T-cell (primary cell): Measurements from ENCODE around the gene ERC2. TPM values are rescaled to one million over a fixed set of nuclear protein-coding genes. Genes with fewer than 3 reads are reported as not detected.

ENCODE experiments used
- ATAC-seq, 4 experiments: fragments of 200-7000 bp in 3 of 4; fragments of 150-1000 bp in 1 of 4; cut with Tn5 transposase; replicated peaks in 1 of 4; 1 replicate in 3 of 4; 2 replicates in 1 of 4; pipeline ENCODE4 v1.10.0; 2021; ENCODE audit warnings: moderate library complexity in 3 of 4, mild to moderate bottlenecking in 2 of 4, moderate number of reproducible peaks in 1 of 4
- CTCF ChIA-PET, 2 donors: fragments of 300-600 bp; sonication (Branson Sonifier 250); formaldehyde crosslinking; loops; one replicate each; lab custom pipeline; 2022; ENCODE audit warnings: antibody characterized with exemption in 2 of 2; lab: Charles Lee
- POLR2A ChIA-PET, 2 donors: fragments of 300-600 bp; sonication (Branson Sonifier 250); formaldehyde crosslinking; loops; one replicate each; lab custom pipeline; 2022; ENCODE audit warnings: antibody characterized with exemption in 2 of 2; lab: Charles Lee
- DNase-seq, 35 experiments: peaks; one replicate each; pipeline versions ENCODE4 v3.0.0 to v3.0.0-alpha.2; 2013 to 2023
- H3K27ac ChIP-seq: one replicate; pipeline ENCODE4 v1.5.1; 2013; ENCODE audit warnings: low read length
- H3K27me3 ChIP-seq, 2 experiments: replicated peaks in 1 of 2; 1 replicate in 1 of 2; 2 replicates in 1 of 2; pipeline versions ENCODE4 v1.6.1 to v1.7.0; 2013; ENCODE audit warnings: low read length in 1 of 2, mixed read lengths in 1 of 2; ENCODE audit not compliant: control insufficient read depth in 2 of 2, insufficient read depth in 2 of 2; ENCODE audit errors: extremely low read depth in 1 of 2
- H3K36me3 ChIP-seq, 2 donors: 1 replicate in 1 of 2; 2 replicates in 1 of 2; pipeline versions ENCODE4 v1.6.1 to v1.7.0; 2013; ENCODE audit warnings: low read length in 1 of 2; ENCODE audit not compliant: control insufficient read depth in 2 of 2, insufficient read depth in 1 of 2; ENCODE audit errors: extremely low read depth in 1 of 2
- H3K4me1 ChIP-seq, 2 experiments: 1 replicate in 1 of 2; 2 replicates in 1 of 2; pipeline versions ENCODE4 v1.6.1 to v1.7.0; 2013; ENCODE audit warnings: low read length in 2 of 2, mixed read lengths in 1 of 2; ENCODE audit not compliant: insufficient read depth in 2 of 2, control insufficient read depth in 1 of 2; ENCODE audit errors: extremely low read depth in 1 of 2
- H3K4me3 ChIP-seq, 2 donors: 1 replicate in 1 of 2; 2 replicates in 1 of 2; pipeline versions ENCODE4 v1.5.1 to v1.7.0; 2013; ENCODE audit warnings: mild to moderate bottlenecking in 2 of 2, low read length in 1 of 2, moderate library complexity in 1 of 2; ENCODE audit not compliant: control insufficient read depth in 1 of 2; ENCODE audit errors: extremely low read depth in 1 of 2
- H3K9me3 ChIP-seq: 2 replicates; pipeline ENCODE4 v1.7.0; 2013
- H3K27ac Mint-ChIP-seq, 2 donors: one replicate each; pipeline ENCODE4 v1.8.0; 2020 to 2021; ENCODE audit warnings: mild to moderate bottlenecking in 2 of 2, mixed read lengths in 2 of 2
- H3K27me3 Mint-ChIP-seq, 2 donors: one replicate each; pipeline ENCODE4 v1.8.0; 2021 to 2022; ENCODE audit warnings: mixed read lengths in 2 of 2
- H3K36me3 Mint-ChIP-seq: one replicate; pipeline ENCODE4 v1.8.0; 2021; ENCODE audit warnings: mixed read lengths
- H3K4me1 Mint-ChIP-seq, 3 donors: one replicate each; pipeline ENCODE4 v1.8.0; 2020 to 2022; ENCODE audit warnings: mixed read lengths in 3 of 3, mild to moderate bottlenecking in 1 of 3
- H3K4me3 Mint-ChIP-seq, 3 donors: one replicate each; pipeline ENCODE4 v1.8.0; 2020 to 2022; ENCODE audit warnings: mild to moderate bottlenecking in 3 of 3, mixed read lengths in 3 of 3, moderate library complexity in 3 of 3
- H3K9me3 Mint-ChIP-seq, 3 donors: one replicate each; pipeline ENCODE4 v1.8.0; 2020 to 2022; ENCODE audit warnings: mixed read lengths in 3 of 3
- WGBS: methylation state at CpG from one replicate; pipeline ENCODE4 v1.1.5; 2013; ENCODE audit warnings: missing lambda C conversion rate; ENCODE audit not compliant: insufficient coverage; 5-methylcytosine and 5-hydroxymethylcytosine counted together
- total RNA-seq, 35 experiments: library from RNA in 6 of 35; stranded (reverse) in 6 of 35; fragments of 120-200 nt in 1 of 35; gene quantifications; one replicate each; pipeline versions ENCODE4 v1.2.1 to v1.2.4 and lab custom pipeline; 2013 to 2026

Gene ERC2
- total RNA-seq, 5 donors from 2014 or later (not counting 1 experiment from before 2014, with no cell fraction given), result not detected

- Mint-ChIP-seq H3K9me3 (no peaks in the 10 kb centered on the region), H3K36me3 (no peaks in the 10 kb centered on the region), H3K4me1 (no peaks in the 10 kb centered on the region), H3K27me3 (peaks cover 0 to 3% of the 10 kb centered on the region in 2 donors), H3K27ac (no peak overlapping the region), H3K4me3 (no peak overlapping the region)
- H3K9me3 ChIP-seq, result no peaks in the 10 kb centered on the region
- H3K4me3 ChIP-seq, result no peak overlapping the region
- no peaks in the 10 kb centered on the region for H3K36me3 ChIP-seq
- H3K27ac ChIP-seq, result no peak overlapping the region
- DNase-seq (no peak), ATAC-seq (no peak)
- 88% methylated on average over 1 of the region's 2 CpGs for WGBS
- ChIA-PET POLR2A (no interaction called here), CTCF (no interaction called here)
- H3K4me1 ChIP-seq, result no peaks in the 10 kb centered on the region
- no peaks in the 10 kb centered on the region for H3K27me3 ChIP-seq
Measured at GRCh38 chr3:55942868-55943267, 525.4 kb downstream of the ERC2 start.

GRCh38 chr3:55939287-55939686 is 529.0 kb downstream of the ERC2 start:
- no CpG with 5 or more reads among the region's 1 CpG for WGBS
- Mint-ChIP-seq H3K27ac (no peak overlapping the region), H3K9me3 (no peaks in the 10 kb centered on the region), H3K4me3 (no peak overlapping the region), H3K4me1 (no peaks in the 10 kb centered on the region), H3K36me3 (no peaks in the 10 kb centered on the region), H3K27me3 (no peaks in the 10 kb centered on the region)
- DNase-seq (no peak), ATAC-seq (no peak)
- ChIA-PET CTCF (no interaction called here), POLR2A (no interaction called here)
- Histone ChIP-seq H3K36me3 (no peaks in the 10 kb centered on the region), H3K4me3 (no peak overlapping the region), H3K9me3 (no peaks in the 10 kb centered on the region), H3K27ac (no peak overlapping the region), H3K4me1 (no peaks in the 10 kb centered on the region), H3K27me3 (no peaks in the 10 kb centered on the region)

- Histone ChIP-seq H3K27ac (no peak overlapping the region), H3K27me3 (no peaks in the 10 kb centered on the region), H3K4me3 (no peak overlapping the region), H3K4me1 (no peaks in the 10 kb centered on the region), H3K36me3 (no peaks in the 10 kb centered on the region), H3K9me3 (no peaks in the 10 kb centered on the region)
- WGBS, result no CpG with 5 or more reads among the region's 2 CpGs
- Mint-ChIP-seq H3K36me3 (no peaks in the 10 kb centered on the region), H3K27me3 (no peaks in the 10 kb centered on the region), H3K4me1 (no peaks in the 10 kb centered on the region), H3K9me3 (peaks cover 0 to 3% (median 0%) of the 10 kb centered on the region in 3 donors), H3K27ac (no peak overlapping the region), H3K4me3 (no peak overlapping the region)
- CTCF ChIA-PET, result no interaction called here
- POLR2A ChIA-PET, result interaction anchor here in 1 of 2 donors (0.6 kb wide), 1 partner anchor 355 kb away, joined by 8 read pairs; no protein-coding TSS in a partner anchor
- no peak for DNase-seq
- ATAC-seq, result no peak
Measured at GRCh38 chr3:55937301-55937700, 531.0 kb downstream of the ERC2 start.

- CTCF ChIA-PET, result no interaction called here
Measured at GRCh38 chr3:55936549-55937052, 531.7 kb downstream of the ERC2 start.

GRCh38 chr3:55935241-55935640 is 533.0 kb downstream of the ERC2 start:
- H3K4me1 ChIP-seq, result no peaks in the 10 kb centered on the region
- Mint-ChIP-seq H3K4me3 (no peak overlapping the region), H3K9me3 (peaks cover 0 to 3% (median 0%) of the 10 kb centered on the region in 3 donors), H3K27me3 (no peaks in the 10 kb centered on the region), H3K4me1 (no peaks in the 10 kb centered on the region), H3K36me3 (no peaks in the 10 kb centered on the region), H3K27ac (no peak overlapping the region)
- no peak for ATAC-seq
- H3K4me3 ChIP-seq, result no peak overlapping the region
- no peak overlapping the region for H3K27ac ChIP-seq
- DNase-seq, result no peak
- no peaks in the 10 kb centered on the region for H3K9me3 ChIP-seq
- 86% methylated on average over 3 of the region's 4 CpGs for WGBS
- ChIA-PET CTCF (no interaction called here), POLR2A (no interaction called here)
- H3K27me3 ChIP-seq, result no peaks in the 10 kb centered on the region
- H3K36me3 ChIP-seq, result no peaks in the 10 kb centered on the region

More at GRCh38 chr3:55936549-55937052, 531.7 kb downstream of the ERC2 start:
- DNase-seq (no peak), ATAC-seq (no peak)
- H3K4me1 Mint-ChIP-seq, result no peaks in the 10 kb centered on the region
- no peaks in the 10 kb centered on the region for H3K27me3 Mint-ChIP-seq
- H3K9me3 Mint-ChIP-seq, result peaks cover 0 to 3% (median 0%) of the 10 kb centered on the region in 3 donors
- no peaks in the 10 kb centered on the region for H3K36me3 ChIP-seq
- H3K9me3 ChIP-seq, result no peaks in the 10 kb centered on the region
- H3K27ac Mint-ChIP-seq, result no peak overlapping the region
- no peaks in the 10 kb centered on the region for H3K27me3 ChIP-seq
- no peaks in the 10 kb centered on the region for H3K36me3 Mint-ChIP-seq
- no peak overlapping the region for H3K27ac ChIP-seq
- POLR2A ChIA-PET, result no interaction called here
- H3K4me1 ChIP-seq, result no peaks in the 10 kb centered on the region
- no peak overlapping the region for H3K4me3 ChIP-seq
- H3K4me3 Mint-ChIP-seq, result no peak overlapping the region
- WGBS, result 86% methylated on average over 5 of the region's 6 CpGs

- WGBS, result no CpG with 5 or more reads among the region's 1 CpG
- ChIA-PET POLR2A (no interaction called here), CTCF (no interaction called here)
- Mint-ChIP-seq H3K9me3 (peaks cover 0 to 3% (median 0%) of the 10 kb centered on the region in 3 donors), H3K36me3 (no peaks in the 10 kb centered on the region), H3K4me1 (no peaks in the 10 kb centered on the region), H3K4me3 (no peak overlapping the region), H3K27me3 (no peaks in the 10 kb centered on the region), H3K27ac (no peak overlapping the region)
- H3K27ac ChIP-seq, result no peak overlapping the region
- H3K36me3 ChIP-seq, result no peaks in the 10 kb centered on the region
- DNase-seq (no peak), ATAC-seq (no peak)
- H3K9me3 ChIP-seq, result no peaks in the 10 kb centered on the region
- no peak overlapping the region for H3K4me3 ChIP-seq
- H3K4me1 ChIP-seq, result no peaks in the 10 kb centered on the region
- no peaks in the 10 kb centered on the region for H3K27me3 ChIP-seq
Measured at GRCh38 chr3:55934771-55935170, 533.5 kb downstream of the ERC2 start.
